ENCODE results near the gene LIAS.

LIAS gene

DNA sequence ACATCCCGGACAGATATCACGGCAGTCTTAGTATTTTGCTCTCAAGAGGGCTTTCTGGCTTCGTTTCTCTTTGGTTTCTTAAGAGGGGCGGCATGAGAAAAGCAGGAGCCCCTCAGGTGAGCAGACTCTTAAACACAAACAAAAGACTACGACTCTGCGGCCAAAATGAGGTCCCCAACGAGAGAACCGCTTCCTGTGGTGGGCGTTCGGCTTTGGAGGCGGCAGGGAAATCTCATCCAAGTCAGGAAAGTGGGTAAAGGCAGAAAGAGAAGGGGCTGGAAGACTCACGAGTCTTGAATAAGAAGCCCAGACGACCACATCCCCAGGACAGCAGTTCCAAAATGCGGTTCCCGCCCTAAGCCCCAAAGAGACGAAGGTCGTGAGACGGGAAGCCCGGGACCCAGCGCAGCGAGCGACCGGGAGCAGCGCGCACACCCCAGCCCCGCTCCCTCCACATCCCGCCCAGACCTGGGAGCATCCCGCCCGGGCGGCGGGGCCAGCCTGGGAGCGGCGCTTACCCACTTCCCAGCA lies 68.0 kb downstream of the LIAS start:
- Histone ChIP-seq H3K9me3 (ENCODE audit: low read length) (no peaks in the 10 kb centered on the region), H3K9ac (ENCODE audit: low read length) (peak overlapping the region; percentile 81), H3K4me3 (ENCODE audit: low read depth in 1 of 2, low read length in 2 of 2) (peak overlapping the region; percentile 30 to 79), H3K27ac (ENCODE audit: low read depth, low read length) (peak overlapping the region; percentile 90), H3K4me1 (ENCODE audit: insufficient read depth, low read length) (peaks cover 16% of the 10 kb centered on the region), H3K36me3 (ENCODE audit: insufficient read depth, low read length) (peaks cover under 1% of the 10 kb centered on the region), H3K27me3 (ENCODE audit: control insufficient read depth in 1 of 2, insufficient read depth in 2 of 2, low read length in 2 of 2) (no peaks in the 10 kb centered on the region)

GRCh38 chr4:39527296-39528060 lies 68.6 kb downstream of the LIAS start, which contains the start of gene UGDH:
TSS of gene UGDH (minus strand) at chr4:39527439. CDS start at chr4:39521512, 5,927 bp downstream.
- peak within 1 kb of the TSS; percentile 81 for H3K9ac ChIP-seq (ENCODE audit: low read length)
- H3K4me1 ChIP-seq (ENCODE audit: insufficient read depth, low read length) = peaks cover 16% of the 10 kb centered on the region
- peak within 1 kb of the TSS; percentile 90 for H3K27ac ChIP-seq (ENCODE audit: low read depth, low read length)
- peaks cover 5% of the 10 kb centered on the region for H3K36me3 ChIP-seq (ENCODE audit: insufficient read depth, low read length)
- no peaks in the 10 kb centered on the region for H3K27me3 ChIP-seq (ENCODE audit: control insufficient read depth in 1 of 2, insufficient read depth in 2 of 2, low read length in 2 of 2)
- no peaks in the 10 kb centered on the region for H3K9me3 ChIP-seq (ENCODE audit: low read length)
- peak within 1 kb of the TSS; percentile 30 to 79 for H3K4me3 ChIP-seq (ENCODE audit: low read depth in 1 of 2, low read length in 2 of 2)

DNA sequence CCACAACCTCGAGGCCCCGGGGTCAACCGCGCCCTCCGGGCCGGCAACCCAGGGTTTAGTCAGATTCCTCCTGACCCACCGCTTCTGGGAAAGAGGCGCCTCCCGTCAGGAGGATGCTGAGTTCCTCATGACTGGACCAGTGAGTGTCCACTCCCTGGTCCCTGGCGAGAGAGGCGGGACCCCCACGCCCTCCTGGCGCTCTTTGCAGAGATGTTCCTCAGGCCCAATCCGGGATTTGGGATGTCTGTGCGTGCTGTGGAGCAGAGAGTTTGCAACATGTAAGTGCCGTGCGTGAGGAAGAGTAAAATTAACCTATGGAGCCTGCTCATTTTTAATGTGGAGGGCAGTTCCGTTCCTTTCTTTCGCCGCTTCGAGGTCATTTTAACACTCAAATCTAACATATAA lies 69.2 kb downstream of the LIAS start:
- Histone ChIP-seq H3K9ac (ENCODE audit: low read length) (peak overlapping the region; percentile 57), H3K27ac (ENCODE audit: low read depth, low read length) (peak overlapping the region; percentile 74), H3K4me1 (ENCODE audit: insufficient read depth, low read length) (peaks cover 16% of the 10 kb centered on the region), H3K36me3 (ENCODE audit: insufficient read depth, low read length) (peaks cover 5% of the 10 kb centered on the region), H3K27me3 (ENCODE audit: control insufficient read depth in 1 of 2, insufficient read depth in 2 of 2, low read length in 2 of 2) (no peaks in the 10 kb centered on the region), H3K4me3 (ENCODE audit: low read depth in 1 of 2, low read length in 2 of 2) (peak overlapping the region; percentile 30 to 79), H3K9me3 (ENCODE audit: low read length) (no peaks in the 10 kb centered on the region)
